Epithelial cell of esophagus (primary cell): Measurements from ENCODE around the gene SLC39A10.

Experiments used
- DNase-seq: peaks from one replicate; pipeline ENCODE4 v3.0.0; 2010; ENCODE audit warnings: low read depth
- H3K4me3 ChIP-seq: 2 replicates; pipeline ENCODE4 v1.5.1; 2011; ENCODE audit warnings: mild to moderate bottlenecking, low read length, control low read depth
- CTCF ChIP-seq: IDR thresholded peaks from 2 replicates; pipeline ENCODE4 v1.5.1; 2011; ENCODE audit warnings: low read depth, mild to moderate bottlenecking, low read length, control low read depth, inconsistent platforms; ENCODE audit not compliant: insufficient read depth; ENCODE audit errors: missing control alignments

The SLC39A10 gene

DNA sequence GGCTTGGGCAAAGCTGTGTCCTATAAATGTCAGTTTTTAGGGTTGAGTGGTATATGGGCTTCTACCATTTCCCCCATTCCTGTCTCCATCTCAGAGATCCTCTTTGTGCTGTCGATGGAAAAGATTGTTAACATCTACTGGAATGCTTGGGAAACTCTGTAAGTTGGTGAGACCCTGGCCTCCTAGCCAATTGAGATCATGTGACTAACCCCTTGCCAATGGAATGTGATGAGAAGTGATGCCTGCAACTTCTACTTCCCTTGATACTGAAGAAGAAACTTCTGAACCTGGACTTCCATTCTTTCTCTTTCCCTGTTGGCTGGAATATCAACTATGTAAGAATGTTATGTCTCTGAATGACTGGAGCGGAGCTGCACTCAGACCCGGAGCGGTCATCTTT lies 14.5 kb downstream of the SLC39A10 start:
- no peak for TF ChIP-seq CTCF
- no peak overlapping the region for H3K4me3 ChIP-seq
- no peak for DNase-seq

DNA sequence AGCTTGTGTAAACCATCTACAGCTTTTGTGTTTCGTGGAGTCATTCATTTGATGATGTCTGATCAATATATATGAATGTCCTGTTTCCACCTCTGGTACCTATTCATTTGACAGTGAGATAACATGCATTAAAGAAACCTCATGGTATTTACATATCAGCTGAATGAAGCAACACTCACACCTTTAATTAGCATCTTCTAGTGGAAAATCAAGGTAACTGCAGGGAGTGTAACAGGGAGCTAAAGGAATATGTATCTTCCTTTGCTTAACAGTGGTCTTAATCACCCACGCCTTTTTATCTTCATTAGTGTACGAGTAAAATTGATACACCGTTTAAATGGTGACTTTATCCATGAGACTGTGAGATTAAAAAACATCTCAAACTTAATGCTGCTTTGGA lies 15.6 kb downstream of the SLC39A10 start:
- TF ChIP-seq CTCF, result peak; percentile 42
- peak; percentile 40 for DNase-seq
- no peak overlapping the region for H3K4me3 ChIP-seq

DNA sequence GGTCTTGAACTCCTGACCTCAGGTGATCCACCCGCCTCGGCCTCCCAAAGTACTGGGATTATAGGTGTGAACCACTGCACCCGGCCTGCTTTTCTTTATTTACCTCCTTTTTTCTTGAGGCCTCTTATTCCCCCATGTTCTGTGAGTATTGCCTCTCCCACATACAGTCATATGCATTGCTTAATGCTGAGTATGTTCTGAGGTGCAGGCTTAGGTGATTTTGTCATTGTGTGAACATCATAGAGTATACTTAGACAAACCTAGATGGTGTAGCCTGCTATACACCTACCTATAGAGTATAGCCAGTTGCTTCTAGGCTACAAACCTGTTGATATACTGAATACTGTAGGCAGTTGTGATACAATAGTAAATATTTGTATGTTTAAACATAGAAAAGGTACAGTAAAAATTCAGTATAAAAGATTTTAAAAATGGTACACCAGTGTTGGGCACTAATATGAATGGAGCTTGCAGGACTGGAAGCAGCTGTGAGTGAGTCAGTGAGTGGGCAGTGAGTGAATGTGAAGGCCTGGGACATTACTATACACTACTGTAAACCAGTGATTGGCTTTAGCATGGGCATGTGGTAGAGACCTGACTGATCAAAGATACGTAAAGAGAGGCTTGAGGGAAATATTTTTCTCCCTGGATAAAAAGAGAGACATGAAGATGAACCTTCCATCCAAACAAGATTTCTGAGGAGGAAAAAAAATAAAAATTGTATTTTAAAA lies 17.6 kb downstream of the SLC39A10 start:
- no peak overlapping the region for H3K4me3 ChIP-seq

GRCh38 chr2:195675783-195676427 lies 18.9 kb downstream of the SLC39A10 start:
- H3K4me3 ChIP-seq, result no peak overlapping the region
- DNase-seq, result no peak
- TF ChIP-seq CTCF, result no peak

More for the DNA sequence above, 17.6 kb downstream of the SLC39A10 start:
- DNase-seq, result peak; percentile 67
- no peak for TF ChIP-seq CTCF

DNA sequence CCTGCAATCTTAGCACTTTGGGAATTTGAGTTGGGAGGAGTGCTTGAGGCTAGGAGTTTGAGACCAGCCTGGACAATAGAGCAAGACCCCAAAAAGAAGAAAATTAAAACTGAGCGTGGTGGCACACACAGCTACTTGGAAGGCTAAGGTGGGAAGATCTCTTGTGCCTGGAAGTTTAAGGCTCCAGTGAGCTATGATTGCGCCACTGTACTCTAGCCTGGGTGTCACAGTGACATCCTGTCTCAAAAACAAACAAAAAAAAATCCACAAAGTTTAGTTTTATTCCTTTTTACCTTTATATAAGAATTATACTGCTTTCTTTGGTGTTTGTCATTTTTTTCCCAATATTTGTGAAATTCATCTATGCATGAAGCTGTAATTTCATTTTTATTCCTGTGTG lies 20.3 kb downstream of the SLC39A10 start:
- no peak overlapping the region for H3K4me3 ChIP-seq
- no peak for TF ChIP-seq CTCF
- no peak for DNase-seq

DNA sequence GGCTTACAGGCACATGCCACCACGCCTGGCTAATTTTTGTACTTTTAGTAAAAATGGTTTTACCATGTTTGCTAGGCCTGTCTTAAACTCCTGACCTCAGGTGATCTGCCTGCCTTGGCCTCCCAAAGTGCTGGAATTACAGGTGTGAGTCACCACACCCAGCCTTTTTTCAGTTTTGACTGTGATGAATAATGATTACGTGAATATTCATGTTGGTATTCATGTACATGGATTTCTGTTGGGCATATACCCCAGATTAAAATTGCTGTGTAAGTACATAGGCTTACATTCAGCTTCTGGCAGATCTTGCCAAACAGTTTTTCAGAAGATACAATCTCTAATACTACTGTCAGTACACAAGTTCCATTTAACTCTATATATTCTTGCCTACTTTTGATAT lies 20.9 kb downstream of the SLC39A10 start:
- no peak overlapping the region for H3K4me3 ChIP-seq
- peak; percentile 42 for DNase-seq

More for the DNA sequence above, 20.9 kb downstream of the SLC39A10 start:
- TF ChIP-seq CTCF, result no peak
